AG20443 (cell line): Measurements from ENCODE around the gene LHPP.

Experiments used
- DNase-seq: peaks from one replicate; pipeline ENCODE4 v3.0.0; 2012; ENCODE audit warnings: low spot score, mixed read lengths

The LHPP gene

GRCh38 chr10:124470544-124471434, 9.2 kb downstream of the LHPP start:
- DNase-seq: no peak

- no peak for DNase-seq
These were observed 10.4 kb downstream of the LHPP start for GRCh38 chr10:124472071-124472470.

GRCh38 chr10:124473070-124473469, 11.4 kb downstream of the LHPP start:
- no peak for DNase-seq

GRCh38 chr10:124474514-124475070, 13.0 kb downstream of the LHPP start:
- DNase-seq: no peak

GRCh38 chr10:124476043-124476725, 14.6 kb downstream of the LHPP start:
- no peak for DNase-seq

- DNase-seq: peak; percentile 25
These were observed 16.2 kb downstream of the LHPP start for GRCh38 chr10:124477614-124478363.

GRCh38 chr10:124478515-124478914, 16.9 kb downstream of the LHPP start:
- no peak for DNase-seq

GRCh38 chr10:124480860-124481259, 19.2 kb downstream of the LHPP start:
- no peak for DNase-seq

GRCh38 chr10:124481717-124482116, 20.1 kb downstream of the LHPP start:
- no peak for DNase-seq

- DNase-seq: no peak
These were observed 20.7 kb downstream of the LHPP start for GRCh38 chr10:124482236-124482800.

- no peak for DNase-seq
These were observed 21.3 kb downstream of the LHPP start for GRCh38 chr10:124482876-124483275.

GRCh38 chr10:124484031-124484430, 22.4 kb downstream of the LHPP start:
- DNase-seq: no peak

GRCh38 chr10:124484661-124485060, 23.0 kb downstream of the LHPP start:
- no peak for DNase-seq

GRCh38 chr10:124486635-124487034, 25.0 kb downstream of the LHPP start:
- no peak for DNase-seq

GRCh38 chr10:124491105-124491504, 29.5 kb downstream of the LHPP start:
- DNase-seq: no peak

- DNase-seq: no peak
These were observed 30.6 kb downstream of the LHPP start for GRCh38 chr10:124492266-124492665.

GRCh38 chr10:124493214-124493882, 31.7 kb downstream of the LHPP start:
- no peak for DNase-seq

GRCh38 chr10:124494046-124494807, 32.6 kb downstream of the LHPP start:
- DNase-seq: no peak

- no peak for DNase-seq
These were observed 33.5 kb downstream of the LHPP start for GRCh38 chr10:124495162-124495561.

GRCh38 chr10:124495725-124496124, 34.1 kb downstream of the LHPP start:
- no peak for DNase-seq

- no peak for DNase-seq
These were observed 34.5 kb downstream of the LHPP start for GRCh38 chr10:124496150-124496549.
